ENCODE data around the gene WDR38. TPM values are rescaled to one million over a fixed set of nuclear protein-coding genes. Genes with fewer than 3 reads are reported as not detected.

Gene WDR38
- total RNA-seq, 1 donor from 2014 or later: not detected

DNA sequence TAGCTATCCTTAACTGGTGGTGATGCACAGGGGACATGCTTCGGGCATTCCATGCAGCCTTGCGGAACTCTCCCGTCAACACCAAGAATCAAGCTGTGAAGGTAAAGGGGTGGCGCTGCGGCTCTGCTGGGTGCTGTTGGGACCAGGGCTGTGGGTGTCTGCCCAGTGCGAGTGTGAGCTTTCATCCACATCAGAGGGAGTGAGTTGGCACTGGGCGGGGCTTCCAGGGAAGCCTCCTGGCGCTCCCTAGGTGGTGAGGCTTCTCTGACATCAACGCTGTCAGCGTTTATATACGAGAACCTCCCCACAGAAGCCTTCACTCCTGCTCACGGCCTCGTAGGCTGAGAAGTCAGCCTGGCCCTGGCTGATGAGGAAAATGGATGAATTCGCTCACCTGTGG, 20.4 kb downstream of the WDR38 start:
- H3K27me3 Mint-ChIP-seq (ENCODE audit: low read depth, unreplicated experiment): no peaks in the 10 kb centered on the region
- no peak overlapping the region for H3K4me3 ChIP-seq (ENCODE audit: insufficient read depth, low read depth, low read length)
- FAIRE-seq (no peak), DNase-seq (ENCODE audit: low read depth) (no peak)
- no peak overlapping the region for H3K27ac ChIP-seq (ENCODE audit: low read depth, low read length)
- H3K9me3 ChIP-seq (ENCODE audit: insufficient read depth, low read depth, low read length): no peaks in the 10 kb centered on the region
- H3K9me3 Mint-ChIP-seq (ENCODE audit: unreplicated experiment): no peaks in the 10 kb centered on the region
- no peak overlapping the region for H3K4me2 ChIP-seq (ENCODE audit: low read length)
- peaks cover 23% of the 10 kb centered on the region for H3K4me1 Mint-ChIP-seq (ENCODE audit: low read depth, unreplicated experiment)
- no peak overlapping the region for H2AFZ ChIP-seq (ENCODE audit: low read depth, low read length)
- H4K20me1 ChIP-seq (ENCODE audit: insufficient read depth, low read length): peaks cover 87% of the 10 kb centered on the region
- H3K4me3 Mint-ChIP-seq (ENCODE audit: unreplicated experiment): no peak overlapping the region
- no peaks in the 10 kb centered on the region for H3K27me3 ChIP-seq (ENCODE audit: insufficient read depth, low read length)
- H3K4me1 ChIP-seq (ENCODE audit: insufficient read depth, low read length): peaks cover 15% of the 10 kb centered on the region
- H3K36me3 ChIP-seq (ENCODE audit: insufficient read depth, low read length): peaks cover 28% of the 10 kb centered on the region
- peaks cover 16% of the 10 kb centered on the region for H3K36me3 Mint-ChIP-seq (ENCODE audit: low read depth, unreplicated experiment)
- H3K9ac ChIP-seq (ENCODE audit: low read length): no peak overlapping the region
- peaks cover 79% of the 10 kb centered on the region for H3K79me2 ChIP-seq (ENCODE audit: insufficient read depth, low read length)
- no peak overlapping the region for H3K27ac Mint-ChIP-seq (ENCODE audit: unreplicated experiment)
- TF ChIP-seq CTCF (IDR thresholded peaks at IDR 0.05; ENCODE audit: insufficient read depth, low read depth, low read length) (no peak), EZH2 (IDR thresholded peaks at IDR 0.05; ENCODE audit: insufficient read depth, low read length) (no peak)

- no peak overlapping the region for H3K27ac ChIP-seq (ENCODE audit: low read depth, low read length)
- no peaks in the 10 kb centered on the region for H3K27me3 ChIP-seq (ENCODE audit: insufficient read depth, low read length)
- no peak overlapping the region for H3K9ac ChIP-seq (ENCODE audit: low read length)
- no peak overlapping the region for H3K27ac Mint-ChIP-seq (ENCODE audit: unreplicated experiment)
- H3K36me3 ChIP-seq (ENCODE audit: insufficient read depth, low read length): peaks cover 41% of the 10 kb centered on the region
- H3K4me1 ChIP-seq (ENCODE audit: insufficient read depth, low read length): peaks cover 12% of the 10 kb centered on the region
- no peaks in the 10 kb centered on the region for H3K27me3 Mint-ChIP-seq (ENCODE audit: low read depth, unreplicated experiment)
- peaks cover 16% of the 10 kb centered on the region for H3K36me3 Mint-ChIP-seq (ENCODE audit: low read depth, unreplicated experiment)
- no peak for TF ChIP-seq CTCF (IDR thresholded peaks at IDR 0.05; ENCODE audit: insufficient read depth, low read depth, low read length)
- no peak for TF ChIP-seq EZH2 (IDR thresholded peaks at IDR 0.05; ENCODE audit: insufficient read depth, low read length)
- H3K4me2 ChIP-seq (ENCODE audit: low read length): no peak overlapping the region
- H3K9me3 ChIP-seq (ENCODE audit: insufficient read depth, low read depth, low read length): no peaks in the 10 kb centered on the region
- peaks cover 23% of the 10 kb centered on the region for H3K4me1 Mint-ChIP-seq (ENCODE audit: low read depth, unreplicated experiment)
- DNase-seq (ENCODE audit: low read depth) (no peak), FAIRE-seq (no peak)
- no peak overlapping the region for H2AFZ ChIP-seq (ENCODE audit: low read depth, low read length)
- H3K4me3 ChIP-seq (ENCODE audit: insufficient read depth, low read depth, low read length): no peak overlapping the region
- H3K4me3 Mint-ChIP-seq (ENCODE audit: unreplicated experiment): no peak overlapping the region
- H4K20me1 ChIP-seq (ENCODE audit: insufficient read depth, low read length): peaks cover 90% of the 10 kb centered on the region
- no peaks in the 10 kb centered on the region for H3K9me3 Mint-ChIP-seq (ENCODE audit: unreplicated experiment)
- H3K79me2 ChIP-seq (ENCODE audit: insufficient read depth, low read length): peaks cover 61% of the 10 kb centered on the region
These were observed 22.2 kb downstream of the WDR38 start for GRCh38 chr9:124875501-124875900.

DNA sequence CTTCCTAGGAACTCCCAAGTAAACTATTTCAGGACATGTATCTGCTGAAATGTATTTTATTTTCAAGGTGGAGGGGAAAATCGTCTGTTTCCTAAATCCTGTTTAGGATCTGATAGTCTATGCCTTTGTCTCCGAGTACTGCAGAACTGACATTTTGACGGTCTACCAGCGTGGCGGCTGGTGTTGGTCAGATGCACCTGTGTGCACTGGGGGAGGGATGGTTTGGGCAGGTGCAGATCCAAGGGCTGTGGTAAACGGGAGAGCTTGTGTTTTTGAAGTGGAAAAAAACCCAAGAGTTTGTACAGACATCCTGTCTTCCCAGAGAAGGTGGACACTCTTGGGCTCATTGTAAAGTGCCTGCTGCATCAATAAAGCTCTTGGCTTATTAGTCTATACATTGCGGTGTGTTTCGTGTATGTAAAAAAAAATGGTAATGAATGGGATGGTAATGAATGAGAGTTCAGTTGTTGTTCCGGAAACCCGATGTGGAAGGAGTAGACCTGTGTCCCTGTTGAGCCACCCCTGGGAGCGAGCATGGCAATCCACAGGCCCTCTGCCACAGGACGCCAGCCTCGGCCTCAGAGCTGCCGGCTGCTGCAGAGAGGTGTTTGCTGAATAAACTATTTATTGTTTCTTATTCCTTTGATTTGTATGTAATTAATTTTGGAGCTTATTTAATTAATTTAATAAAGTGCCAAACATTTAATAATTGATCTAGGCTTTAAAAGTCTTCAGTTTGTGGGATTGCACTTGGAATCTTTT, 23.9 kb downstream of the WDR38 start:
- DNase-seq (ENCODE audit: low read depth) (no peak), FAIRE-seq (no peak)
- Histone ChIP-seq H3K27me3 (ENCODE audit: insufficient read depth, low read length) (no peaks in the 10 kb centered on the region), H2AFZ (ENCODE audit: low read depth, low read length) (no peak overlapping the region), H3K4me1 (ENCODE audit: insufficient read depth, low read length) (no peaks in the 10 kb centered on the region), H3K4me2 (ENCODE audit: low read length) (no peak overlapping the region), H4K20me1 (ENCODE audit: insufficient read depth, low read length) (peaks cover 76% of the 10 kb centered on the region), H3K27ac (ENCODE audit: low read depth, low read length) (no peak overlapping the region), H3K9me3 (ENCODE audit: insufficient read depth, low read depth, low read length) (no peaks in the 10 kb centered on the region), H3K79me2 (ENCODE audit: insufficient read depth, low read length) (peaks cover 44% of the 10 kb centered on the region), H3K9ac (ENCODE audit: low read length) (no peak overlapping the region), H3K4me3 (ENCODE audit: insufficient read depth, low read depth, low read length) (no peak overlapping the region), H3K36me3 (ENCODE audit: insufficient read depth, low read length) (peaks cover 38% of the 10 kb centered on the region)
- Mint-ChIP-seq H3K4me1 (ENCODE audit: low read depth, unreplicated experiment) (peaks cover 11% of the 10 kb centered on the region), H3K4me3 (ENCODE audit: unreplicated experiment) (no peak overlapping the region), H3K9me3 (ENCODE audit: unreplicated experiment) (no peaks in the 10 kb centered on the region), H3K36me3 (ENCODE audit: low read depth, unreplicated experiment) (peaks cover 16% of the 10 kb centered on the region), H3K27ac (ENCODE audit: unreplicated experiment) (no peak overlapping the region), H3K27me3 (ENCODE audit: low read depth, unreplicated experiment) (no peaks in the 10 kb centered on the region)
- no peak for TF ChIP-seq EZH2 (IDR thresholded peaks at IDR 0.05; ENCODE audit: insufficient read depth, low read length)
